Activated naive CD4-positive, alpha-beta T cell (primary cell): ENCODE results near the gene KDM4C.
"Not testable (repeated sequence)": the region's sequence is repeated elsewhere in the genome, so short reads cannot be mapped to it uniquely, and the experiment has no call there.

Experiments
- DNase-seq, 4 experiments: peaks; one replicate each; lab custom pipeline; 2025; lab: John Stamatoyannopoulos, UW

Gene KDM4C

DNA sequence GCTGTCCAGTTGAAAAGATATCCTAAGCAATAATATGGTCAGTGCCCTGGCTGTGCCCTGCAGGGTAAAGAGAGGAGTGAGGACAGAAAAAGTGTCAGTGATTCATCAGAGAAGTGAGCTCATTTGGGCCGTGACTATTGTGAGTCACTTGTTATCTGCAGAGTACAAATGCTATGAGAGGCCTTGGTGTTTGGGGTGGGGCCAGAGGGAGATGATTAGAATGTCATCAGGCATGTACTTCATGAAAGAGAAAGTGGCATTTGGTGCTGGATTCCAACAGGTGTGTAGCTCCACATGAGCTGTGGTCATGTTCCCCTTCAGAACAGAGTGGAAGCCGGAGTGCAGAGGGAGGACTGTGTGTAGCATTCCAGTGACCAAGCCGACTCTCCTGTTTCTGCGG is 174.1 kb downstream of the KDM4C start:
- DNase-seq: no peak

GRCh38 chr9:6936103-6936502 is 178.3 kb downstream of the KDM4C start:
- DNase-seq: no peak

- DNase-seq: no peak
These were observed 179.4 kb downstream of the KDM4C start for GRCh38 chr9:6937209-6937608.

- no peak for DNase-seq
These were observed 180.7 kb downstream of the KDM4C start for GRCh38 chr9:6938447-6938846.

DNA sequence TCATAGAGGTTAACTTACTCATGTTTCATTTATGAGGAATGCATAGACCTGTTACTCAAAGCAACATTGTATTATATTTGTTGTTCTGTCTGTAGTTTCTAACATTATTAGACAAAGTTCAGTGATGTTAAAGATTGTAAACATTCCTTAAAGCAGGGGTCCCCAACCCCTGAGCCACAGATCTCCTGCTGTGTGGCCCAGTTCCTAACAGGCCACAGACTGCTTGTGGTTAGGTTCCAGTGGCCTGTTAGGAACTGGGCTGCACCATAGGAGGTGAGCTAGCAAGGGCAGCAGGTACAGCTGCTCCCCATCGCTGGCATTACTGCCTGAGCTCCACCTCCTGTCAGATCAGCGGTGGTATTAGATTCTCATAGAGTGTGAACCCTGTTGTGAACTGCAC is 181.1 kb downstream of the KDM4C start:
- DNase-seq: no peak

DNA sequence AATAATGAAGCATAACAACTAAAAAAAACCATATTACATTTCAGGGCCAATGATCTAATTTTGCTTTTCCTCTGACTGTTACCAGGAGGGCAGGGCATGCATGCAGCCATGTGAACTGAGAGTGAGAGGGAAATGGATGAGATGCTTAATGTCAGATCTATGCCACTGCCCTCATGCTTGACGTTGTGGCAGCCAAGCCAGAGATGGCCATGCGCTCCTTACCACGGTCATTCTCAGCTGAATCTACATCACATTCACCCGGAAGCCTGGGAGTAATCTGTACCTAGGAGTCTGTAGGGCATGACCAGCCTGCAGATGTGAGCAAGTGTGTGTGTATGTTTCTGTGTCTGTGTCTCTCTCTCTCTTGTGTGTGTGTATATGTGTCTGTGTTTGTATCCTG is 183.7 kb downstream of the KDM4C start:
- no peak for DNase-seq

- DNase-seq: no peak
These were observed 184.6 kb downstream of the KDM4C start for GRCh38 chr9:6942406-6942805.

GRCh38 chr9:6943293-6943692 is 185.5 kb downstream of the KDM4C start:
- no peak for DNase-seq

DNA sequence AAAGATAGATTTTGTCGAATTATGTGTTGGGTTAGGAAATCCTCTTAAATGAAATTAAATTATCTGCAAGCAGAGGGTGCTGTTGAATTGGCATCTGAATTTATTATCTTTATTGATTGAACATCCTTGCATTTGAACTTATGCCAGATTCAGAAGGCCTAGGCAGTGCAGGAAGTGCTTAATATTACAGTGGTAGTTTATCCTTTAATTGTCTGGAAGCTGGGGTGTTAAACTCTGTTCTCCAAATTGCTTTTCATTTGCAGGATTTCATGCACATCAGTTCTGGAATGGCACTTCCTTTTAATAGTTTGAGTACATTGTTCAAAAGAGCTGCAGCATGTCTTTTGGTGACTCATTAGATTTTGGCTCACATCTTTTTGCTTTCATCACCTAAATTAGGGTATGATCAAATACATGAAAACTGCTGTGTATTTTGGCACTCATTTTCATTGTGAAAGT is 186.3 kb downstream of the KDM4C start:
- no peak for DNase-seq

GRCh38 chr9:6944896-6945295 is 187.1 kb downstream of the KDM4C start:
- no peak for DNase-seq

DNA sequence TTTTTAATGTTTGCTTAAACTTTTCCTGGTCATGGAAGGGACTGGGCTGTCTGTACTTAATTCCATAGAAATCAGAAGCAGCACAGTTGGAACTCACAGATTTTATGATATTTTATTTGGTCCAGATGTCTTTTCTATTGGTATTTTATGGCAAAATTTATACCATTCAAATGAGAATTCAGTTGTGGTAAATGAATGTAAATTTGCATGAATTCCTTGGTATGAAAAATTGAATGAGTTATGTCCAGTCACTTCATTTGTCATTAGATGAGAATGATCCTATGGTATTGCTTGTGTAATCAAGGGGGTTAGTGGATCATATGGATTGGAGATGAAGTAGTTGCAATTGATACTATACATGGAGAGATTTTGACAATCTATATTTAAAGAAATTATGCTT is 188.0 kb downstream of the KDM4C start:
- no peak for DNase-seq

GRCh38 chr9:6946583-6947166 is 188.9 kb downstream of the KDM4C start:
- DNase-seq: no peak

DNA sequence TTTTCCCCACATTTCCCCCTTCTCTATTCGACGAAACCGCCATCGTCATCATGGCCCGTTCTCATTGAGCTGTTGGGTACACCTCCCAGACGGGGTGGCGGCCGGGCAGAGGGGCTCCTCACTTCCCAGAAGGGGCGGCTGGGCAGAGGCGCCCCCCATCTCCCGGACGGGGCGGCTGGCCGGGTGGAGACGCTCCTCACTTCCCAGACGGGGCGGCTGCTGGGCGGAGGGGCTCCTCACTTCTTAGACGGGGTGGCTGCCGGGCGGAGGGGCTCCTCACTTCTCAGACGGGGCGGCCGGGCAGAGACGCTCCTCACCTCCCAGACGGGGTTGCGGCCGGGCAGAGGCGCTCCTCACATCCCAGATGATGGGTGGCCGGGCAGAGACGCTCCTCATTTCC is 191.1 kb downstream of the KDM4C start:
- not testable (repeated sequence) for DNase-seq

DNA sequence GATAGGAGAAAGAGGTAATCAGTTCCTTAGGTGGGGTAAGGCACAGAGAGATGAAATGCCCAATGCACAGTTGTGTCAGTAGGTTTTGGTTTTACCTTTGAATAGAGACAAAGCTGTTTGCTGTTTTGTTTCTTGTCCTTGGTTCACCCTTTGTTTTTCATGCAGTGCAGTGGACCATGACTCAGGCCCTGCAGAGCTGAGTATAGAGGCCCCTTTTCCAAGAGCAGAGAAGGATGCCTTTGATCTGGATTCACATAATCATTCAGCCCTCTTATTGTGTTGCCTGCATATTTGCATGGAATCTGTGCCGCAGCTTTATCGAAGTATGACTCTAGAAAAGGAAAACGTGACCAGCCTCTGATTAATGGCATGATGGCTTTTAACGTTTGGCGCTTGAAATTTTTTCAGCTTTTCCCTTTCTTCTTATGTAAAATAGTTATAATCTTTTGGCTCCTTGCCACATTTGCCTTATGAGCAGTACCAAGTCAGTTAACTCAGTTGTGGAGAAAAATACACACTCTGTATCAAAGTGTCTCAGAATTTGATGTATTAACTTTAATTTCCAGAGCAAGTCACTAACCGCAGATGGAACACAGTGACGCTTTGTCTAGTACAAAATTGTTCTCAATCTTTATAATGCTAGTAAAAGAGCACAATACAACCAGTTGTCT is 197.6 kb downstream of the KDM4C start:
- no peak for DNase-seq

GRCh38 chr9:6956879-6957278 is 199.1 kb downstream of the KDM4C start:
- no peak for DNase-seq

DNA sequence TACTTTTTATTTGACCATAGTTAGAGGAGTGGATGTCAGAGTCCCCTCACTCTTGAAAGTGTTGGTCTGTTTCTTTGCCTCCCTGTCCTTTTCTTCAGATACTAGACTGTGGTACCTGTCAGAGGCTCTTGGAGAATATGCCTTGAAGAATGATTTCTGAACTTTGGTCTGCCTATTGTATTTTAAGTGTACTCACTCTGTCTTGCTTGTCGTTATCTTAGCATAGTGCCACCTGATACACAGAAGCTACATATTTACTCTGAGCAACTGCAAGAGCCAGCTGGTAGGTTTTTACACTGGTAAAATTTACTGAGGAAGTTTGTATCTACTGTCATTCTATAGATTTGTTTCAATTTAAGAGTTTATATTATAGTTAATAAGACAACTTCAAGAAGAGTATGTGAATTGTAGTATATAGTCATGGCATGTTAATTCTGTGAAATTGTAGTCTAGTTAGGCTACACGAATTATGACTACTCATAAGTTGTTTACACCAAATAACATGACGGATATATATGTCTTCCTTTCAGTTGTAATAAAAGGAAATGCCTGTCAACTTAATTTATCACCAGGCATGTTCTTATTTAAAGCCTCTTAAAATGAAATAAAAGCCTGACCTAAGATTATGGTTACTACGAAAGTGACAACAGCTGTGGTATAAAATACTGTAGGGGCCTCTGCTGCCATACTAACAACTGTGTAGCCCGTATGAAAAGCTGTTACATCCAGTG is 201.7 kb downstream of the KDM4C start:
- DNase-seq: no peak

GRCh38 chr9:6960777-6961176 is 203.0 kb downstream of the KDM4C start:
- no peak for DNase-seq

GRCh38 chr9:6961845-6962522 is 204.2 kb downstream of the KDM4C start:
- no peak for DNase-seq

- no peak for DNase-seq
These were observed 207.8 kb downstream of the KDM4C start for GRCh38 chr9:6965566-6965965.

DNA sequence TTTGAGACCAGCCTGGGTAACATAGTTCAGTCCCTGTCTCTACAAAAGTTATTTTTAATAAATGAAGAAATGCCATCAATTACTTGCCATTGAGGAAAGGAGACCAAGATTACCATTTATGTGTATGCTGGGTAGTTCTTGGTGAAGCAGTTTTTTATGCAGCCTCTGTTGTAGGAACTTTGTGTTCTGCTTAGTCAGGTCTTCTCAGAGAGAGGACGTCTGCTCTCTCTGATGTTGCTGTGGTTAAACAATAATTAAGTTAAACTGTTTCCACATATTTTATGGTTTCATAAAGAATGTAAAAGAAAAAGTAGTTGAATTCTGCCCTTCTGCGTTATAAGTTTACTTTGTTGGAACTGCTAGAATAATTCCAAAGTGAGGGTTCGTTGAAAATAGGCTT is 210.5 kb downstream of the KDM4C start:
- DNase-seq: no peak

DNA sequence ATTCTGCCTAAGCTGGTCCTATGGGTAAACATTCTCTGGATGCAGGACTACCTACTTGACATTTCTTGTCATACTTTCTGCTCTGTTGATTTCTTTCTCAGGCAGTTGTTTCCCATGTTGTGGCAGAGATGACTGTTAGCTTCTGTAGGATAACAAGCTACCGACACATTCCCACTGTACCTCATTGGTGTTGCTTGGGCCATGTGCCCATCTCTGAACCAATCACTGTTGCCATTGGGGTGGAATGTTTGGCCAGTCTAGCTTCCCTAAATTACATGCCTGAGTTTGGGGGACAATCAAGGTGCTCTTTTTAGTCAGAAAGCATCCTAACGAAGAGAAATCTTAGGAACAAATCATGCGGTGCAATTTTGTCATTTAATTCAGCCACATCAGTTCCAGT is 212.0 kb downstream of the KDM4C start:
- DNase-seq: no peak

DNA sequence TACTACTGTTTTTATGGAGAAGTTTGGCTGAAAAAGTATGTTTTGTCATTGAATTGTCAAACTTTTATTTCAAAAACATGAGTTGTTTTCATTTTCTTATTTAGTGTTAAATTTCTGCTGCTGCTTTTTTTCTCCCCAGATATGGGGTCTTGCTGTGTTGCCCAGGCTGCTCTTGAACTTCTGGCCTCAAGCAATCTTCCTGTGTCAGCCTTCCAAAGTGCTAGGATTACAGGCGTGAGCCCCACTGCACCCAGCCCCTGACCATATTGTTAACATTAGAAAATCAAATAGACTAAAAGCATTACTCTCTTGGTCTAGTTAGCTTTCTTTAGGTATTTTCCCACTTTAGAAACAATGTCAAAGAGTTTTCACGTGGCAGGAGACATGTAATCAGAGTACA is 215.3 kb downstream of the KDM4C start:
- no peak for DNase-seq

- DNase-seq: no peak
These were observed 216.0 kb downstream of the KDM4C start for GRCh38 chr9:6973762-6974161.
